T follicular helper cell (primary cell): ENCODE measurements around the gene NGLY1.

ENCODE experiments used
- DNase-seq: peaks from one replicate; pipeline ENCODE4 v3.0.0-alpha.2; 2020; ENCODE audit warnings: low read depth

The NGLY1 gene

DNA sequence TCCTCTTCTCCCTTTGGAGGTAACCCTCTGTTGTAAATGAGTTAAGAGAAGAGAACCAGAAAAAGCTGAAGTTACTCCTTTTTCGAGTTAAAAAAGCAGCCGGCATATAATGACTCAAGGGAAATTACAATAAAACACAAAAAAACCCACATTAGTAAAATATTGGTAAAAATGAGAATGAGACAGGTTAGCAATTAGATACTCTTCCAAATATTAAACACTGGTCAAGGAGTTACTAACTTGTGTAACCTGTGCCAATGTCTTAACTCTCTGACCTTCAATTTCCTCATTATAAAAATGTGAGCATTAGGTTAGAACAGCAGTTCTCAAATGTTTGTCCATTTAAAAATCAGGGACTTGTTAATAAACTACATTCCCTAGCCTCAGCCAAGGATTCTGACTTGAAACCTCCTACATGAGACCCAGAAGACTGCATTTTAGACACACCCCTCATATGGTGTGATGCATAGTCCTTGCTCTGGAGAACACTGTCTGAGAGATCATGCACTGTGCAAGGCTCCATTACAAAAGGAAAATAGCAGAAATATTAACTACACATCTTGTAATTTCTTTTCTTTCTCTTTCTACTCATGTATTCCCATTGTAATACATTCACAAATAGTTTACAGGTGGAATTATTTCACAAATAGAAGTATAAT, 75.8 kb downstream of the NGLY1 start:
- DNase-seq, result no peak

DNA sequence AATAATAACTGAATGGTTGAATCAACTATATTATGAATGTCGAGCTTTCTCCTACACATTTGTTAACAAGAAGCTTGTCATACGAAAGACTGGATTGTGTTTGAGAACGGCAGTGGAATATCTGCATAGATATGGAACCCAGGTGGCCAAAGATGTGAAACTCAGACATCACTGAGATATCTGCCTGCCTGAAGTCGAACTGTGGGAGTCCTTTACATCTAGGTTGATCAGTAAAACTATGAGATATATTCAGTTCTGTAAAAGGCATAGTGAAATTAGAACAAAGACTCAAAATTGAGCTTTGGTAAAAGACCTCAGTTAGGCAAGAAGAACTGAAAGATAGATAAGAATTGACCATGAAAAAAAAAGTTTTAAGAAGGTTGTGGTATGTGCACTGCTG, 77.0 kb downstream of the NGLY1 start:
- DNase-seq, result no peak

DNA sequence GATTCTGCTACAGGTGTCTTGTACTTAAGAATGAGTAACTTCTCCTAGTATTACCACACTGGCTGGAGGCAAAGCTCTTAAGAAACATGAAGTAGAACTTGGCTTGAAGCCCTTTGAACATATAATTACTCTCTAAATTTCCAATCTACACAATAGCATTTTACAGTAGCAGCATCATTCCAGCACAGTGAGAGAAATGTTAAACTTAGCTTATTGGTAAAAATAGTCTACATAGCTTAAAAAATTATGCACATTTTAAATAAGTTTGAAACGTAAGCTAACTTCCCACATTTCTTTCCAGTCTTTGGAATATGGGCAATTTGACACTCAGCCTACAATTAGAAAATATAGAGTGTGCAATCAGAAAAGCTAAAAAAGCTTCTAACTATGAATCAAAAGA, 85.7 kb downstream of the NGLY1 start:
- DNase-seq, result no peak

DNA sequence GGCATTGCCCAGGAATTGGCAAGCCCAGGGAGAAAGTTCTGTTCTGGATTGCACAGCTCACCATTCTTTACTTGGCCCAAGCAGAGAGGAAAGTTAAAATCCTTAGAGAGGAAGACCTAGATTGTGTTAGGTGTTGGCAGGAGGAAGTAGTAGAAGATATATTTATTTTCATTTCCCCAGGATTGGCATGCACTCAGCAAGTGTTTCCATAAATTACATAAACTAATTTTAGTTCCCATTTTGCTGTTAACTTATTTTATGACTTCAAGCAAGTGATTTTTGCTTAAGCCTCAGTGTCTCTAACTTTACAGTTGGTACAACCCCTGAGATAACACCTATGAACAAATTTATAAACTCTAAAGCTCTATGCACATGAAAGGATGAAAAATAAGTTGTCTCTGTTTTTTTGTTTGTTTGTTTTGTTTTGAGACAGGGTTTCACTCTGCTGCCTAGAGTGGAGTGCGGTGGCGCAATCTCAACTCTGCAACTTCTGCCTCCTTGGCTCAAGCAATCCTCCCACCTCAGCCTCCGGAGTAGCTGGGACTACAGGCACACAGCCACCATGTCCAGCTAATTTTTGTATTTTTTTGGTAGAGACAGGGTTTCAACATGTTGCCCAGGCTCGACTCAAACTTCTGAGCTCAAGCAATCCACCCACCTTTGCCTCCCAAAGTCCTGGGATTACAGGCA, 87.4 kb downstream of the NGLY1 start:
- no peak for DNase-seq

DNA sequence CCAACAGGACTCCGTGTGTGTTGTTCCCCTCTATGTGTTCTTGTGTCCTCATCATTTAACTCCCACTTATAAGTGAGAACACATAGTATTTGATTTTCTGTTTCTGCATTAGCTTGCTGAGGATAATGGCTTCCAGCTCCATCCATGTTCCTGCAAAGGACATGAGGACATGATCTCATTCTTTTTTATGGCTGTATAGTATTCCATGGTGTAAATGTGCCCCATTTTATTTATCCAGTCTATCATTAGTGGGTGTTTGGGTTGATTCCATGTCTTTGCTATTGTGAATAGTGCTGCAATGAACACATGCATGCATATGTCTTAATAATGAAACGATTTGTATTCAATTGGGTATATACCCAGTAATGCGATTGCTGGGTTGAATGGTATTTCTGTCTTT, 90.0 kb downstream of the NGLY1 start:
- DNase-seq, result no peak

DNA sequence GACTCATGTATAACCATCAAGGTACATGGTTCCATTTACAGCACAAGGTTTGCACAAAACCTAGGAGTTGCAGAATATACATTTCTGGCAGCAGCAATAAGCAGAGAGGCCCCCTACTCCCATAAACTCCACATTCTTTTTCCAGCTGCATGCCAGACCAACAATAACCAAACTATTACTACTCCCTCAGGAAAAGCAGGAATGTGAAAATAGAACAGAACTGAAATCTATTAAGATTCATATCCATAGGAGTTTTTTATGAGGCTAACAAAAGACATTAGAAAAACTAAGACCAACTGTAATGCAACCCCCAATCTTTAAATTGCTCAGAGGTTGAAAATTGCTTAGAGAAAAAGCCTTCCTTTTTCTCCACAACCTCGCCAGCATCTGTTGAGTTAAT, 90.9 kb downstream of the NGLY1 start:
- DNase-seq, result no peak

DNA sequence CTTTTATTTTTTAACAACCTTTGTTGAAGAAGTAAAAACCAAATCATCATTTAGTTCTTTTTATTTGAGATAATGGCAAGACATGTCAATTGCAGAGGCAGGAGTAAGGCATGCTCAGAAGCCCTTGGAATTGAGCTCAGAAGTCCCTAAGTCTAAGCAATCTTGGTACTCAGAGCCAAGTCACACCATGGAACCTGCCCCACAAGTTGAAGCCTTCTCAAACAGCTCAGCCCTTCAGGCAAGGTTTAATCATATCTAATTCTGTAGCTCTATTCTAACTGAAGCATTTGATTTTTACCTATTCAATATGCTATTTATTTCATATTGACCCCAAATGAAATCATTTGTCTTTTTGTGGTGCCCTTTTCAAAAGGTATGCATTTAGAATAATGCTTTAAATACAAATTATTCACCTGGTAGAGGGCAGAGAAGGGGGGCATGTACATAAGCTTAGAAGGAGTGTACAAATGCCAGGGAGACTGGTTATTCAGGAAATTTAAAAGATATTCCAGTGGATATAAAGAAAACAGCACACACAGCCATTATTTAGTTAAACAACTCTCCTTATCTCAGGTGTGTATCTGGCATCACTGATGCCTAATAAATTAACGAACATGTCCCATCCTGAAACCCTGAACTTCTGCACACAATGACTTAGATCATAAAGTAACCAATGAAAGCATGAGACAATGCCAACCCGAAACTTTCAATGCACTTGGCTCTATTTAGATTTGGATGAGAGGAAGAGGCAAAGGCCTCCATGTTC, 92.3 kb downstream of the NGLY1 start:
- DNase-seq, result no peak

DNA sequence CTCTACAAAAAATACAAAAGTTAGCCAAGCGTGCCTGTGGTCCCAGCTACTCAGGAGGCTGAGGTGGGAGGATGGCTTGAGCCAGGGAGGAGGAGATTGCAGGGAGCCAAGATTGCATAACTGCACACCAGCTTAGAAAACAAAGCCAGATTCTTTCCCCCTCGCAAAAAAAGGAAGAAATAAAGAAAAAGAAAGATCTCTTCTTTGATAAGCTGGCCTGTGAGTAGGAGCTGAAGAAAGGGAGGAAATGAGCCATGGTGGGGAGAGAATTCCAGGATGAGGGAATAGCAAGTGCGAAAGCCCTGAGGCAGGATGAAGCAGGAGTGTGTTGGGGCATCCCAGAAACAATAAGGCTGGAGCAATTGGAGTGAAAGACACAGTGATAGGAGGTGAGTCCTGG, 94.0 kb downstream of the NGLY1 start:
- DNase-seq, result no peak

DNA sequence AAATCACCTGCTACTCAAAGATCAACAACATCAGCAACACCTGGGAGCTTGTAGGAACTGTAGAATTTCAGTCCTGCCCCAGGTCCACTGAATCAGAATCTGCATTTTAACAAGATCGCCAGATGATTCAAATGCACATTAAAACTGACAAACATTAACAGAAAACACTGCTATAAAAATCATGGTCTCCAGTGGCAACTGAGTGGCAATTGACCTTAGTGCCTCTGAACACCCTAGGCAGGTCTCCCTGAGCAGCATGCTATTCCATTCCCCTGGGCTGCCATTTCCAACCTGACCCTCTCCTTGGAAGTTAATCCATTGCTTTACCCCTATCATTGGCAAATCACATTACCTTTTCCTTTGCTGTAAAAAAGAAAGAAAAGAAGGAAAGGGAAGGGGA, 95.5 kb downstream of the NGLY1 start:
- DNase-seq, result no peak

DNA sequence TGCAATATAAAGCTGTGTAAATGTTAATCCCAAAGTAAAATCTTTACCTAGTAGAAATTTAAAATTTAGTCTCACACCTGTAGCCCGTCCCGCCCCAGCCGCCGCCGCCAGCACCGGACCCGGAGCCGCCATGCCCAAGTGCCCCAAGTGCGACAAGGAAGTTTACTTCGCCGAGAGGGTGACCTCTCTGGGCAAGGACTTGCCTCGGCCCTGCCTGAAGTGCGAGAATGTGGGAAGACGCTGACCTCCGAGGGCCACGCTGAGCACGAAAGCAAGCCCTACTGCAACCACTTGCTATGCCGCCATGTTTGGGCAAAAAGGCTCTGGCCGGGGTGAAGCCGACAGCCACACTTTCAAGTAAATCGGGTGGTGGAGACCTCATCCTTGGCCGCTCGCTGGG, 96.5 kb downstream of the NGLY1 start:
- DNase-seq, result no peak

DNA sequence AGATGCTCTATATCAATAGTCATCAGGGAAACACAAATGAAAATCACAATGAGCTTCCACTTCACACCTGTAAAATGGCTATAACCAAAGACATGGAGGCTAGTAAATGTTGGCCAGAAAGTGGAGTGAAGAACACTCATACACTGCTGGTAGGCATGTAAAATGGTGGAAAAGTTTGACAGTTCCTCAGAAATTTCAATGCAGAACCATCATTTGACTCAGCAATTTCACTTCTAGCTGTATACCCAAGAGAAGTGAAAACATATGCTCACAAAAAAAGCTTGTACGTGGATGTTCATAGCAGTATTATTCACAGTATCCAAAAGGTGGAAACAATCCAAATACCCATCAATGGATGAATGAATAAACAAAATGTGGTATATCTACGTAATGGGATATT, 99.4 kb downstream of the NGLY1 start:
- DNase-seq, result no peak

DNA sequence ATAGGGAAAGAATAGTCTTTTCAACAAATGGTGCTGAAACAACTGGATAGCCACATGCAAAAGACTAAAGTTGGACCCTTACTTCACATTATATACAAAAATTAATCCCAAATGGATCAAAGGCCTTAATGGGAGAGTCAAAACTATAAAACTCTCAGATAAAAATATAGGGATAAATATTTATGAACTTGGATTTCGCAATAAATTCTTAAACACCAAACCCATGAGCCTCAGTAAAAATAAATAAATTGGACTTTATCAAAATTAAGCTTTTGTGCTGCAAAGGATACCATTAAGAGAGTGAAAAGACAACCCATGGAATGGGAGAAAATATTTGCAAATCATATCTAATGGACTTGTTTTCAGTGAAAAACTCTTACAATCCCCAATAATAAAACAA, 99.8 kb downstream of the NGLY1 start:
- no peak for DNase-seq

DNA sequence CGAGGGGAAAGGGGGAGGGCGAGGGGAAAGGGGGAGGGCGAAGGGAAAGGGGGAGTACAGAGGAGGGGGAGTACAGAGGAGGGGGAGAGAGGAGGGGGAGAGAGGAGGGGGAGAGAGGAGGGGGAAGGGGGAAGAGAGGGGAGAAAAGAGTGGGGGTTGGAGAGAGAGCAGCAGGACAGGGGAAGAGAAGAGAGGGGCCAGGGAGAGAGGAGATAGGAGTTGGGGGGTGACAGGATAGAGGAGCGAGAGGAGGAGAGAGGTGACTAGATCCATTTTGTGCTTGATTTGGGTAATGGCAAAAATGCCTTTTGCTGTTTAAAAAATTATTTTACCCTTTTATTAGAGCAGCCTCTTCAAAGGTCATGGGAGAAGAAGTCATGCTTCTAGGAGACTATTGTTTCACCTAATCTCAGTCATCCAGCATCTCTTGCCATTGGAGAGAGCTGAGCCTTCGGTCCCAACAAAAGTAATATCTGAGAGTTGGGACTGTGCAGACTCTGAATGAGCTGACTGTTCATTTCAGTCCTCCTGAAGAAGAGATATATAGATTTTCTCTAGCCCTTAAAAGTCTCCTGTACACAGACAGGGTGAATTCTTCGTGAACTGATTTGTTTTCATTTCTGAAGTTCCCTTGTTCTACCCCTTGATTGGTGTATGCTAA, 103.5 kb downstream of the NGLY1 start:
- no peak for DNase-seq

DNA sequence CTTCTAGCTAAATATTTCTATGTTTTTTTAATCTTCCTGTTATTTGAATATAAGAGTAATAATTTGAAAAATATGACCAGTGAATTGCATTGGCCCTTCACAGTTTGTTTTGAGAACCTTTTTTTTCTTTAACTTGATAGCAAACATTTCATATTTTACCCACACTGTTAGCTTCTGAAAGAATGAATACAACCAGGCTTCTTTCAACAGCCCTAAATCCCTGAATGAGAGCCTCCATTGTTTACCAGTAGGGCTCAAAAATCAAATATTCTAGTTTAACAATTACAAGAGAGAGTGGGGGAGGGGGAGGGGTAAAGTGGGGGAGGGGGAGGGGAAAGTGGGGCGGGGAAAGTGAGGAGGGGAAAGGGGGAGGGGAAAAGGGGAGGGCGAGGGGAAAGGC, 104.1 kb downstream of the NGLY1 start:
- DNase-seq, result no peak

DNA sequence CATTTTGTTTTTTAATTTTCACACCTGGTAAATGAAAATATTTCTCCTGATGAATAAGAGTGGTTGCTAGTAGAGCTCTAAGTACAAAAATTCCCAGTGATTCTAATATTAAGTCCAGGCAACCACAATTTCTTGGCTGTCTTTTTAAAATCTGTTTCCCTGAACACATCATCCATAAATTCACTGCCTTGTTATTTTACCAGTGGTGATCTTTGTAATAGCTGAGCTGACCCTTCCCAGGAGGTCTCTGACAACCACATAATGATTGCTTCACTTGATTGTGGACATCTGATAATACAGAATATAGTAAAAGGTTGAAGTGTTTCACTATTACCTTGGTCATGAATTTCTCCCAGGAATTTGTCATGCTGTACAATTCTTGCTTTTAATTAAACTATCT, 104.7 kb downstream of the NGLY1 start:
- no peak for DNase-seq

DNA sequence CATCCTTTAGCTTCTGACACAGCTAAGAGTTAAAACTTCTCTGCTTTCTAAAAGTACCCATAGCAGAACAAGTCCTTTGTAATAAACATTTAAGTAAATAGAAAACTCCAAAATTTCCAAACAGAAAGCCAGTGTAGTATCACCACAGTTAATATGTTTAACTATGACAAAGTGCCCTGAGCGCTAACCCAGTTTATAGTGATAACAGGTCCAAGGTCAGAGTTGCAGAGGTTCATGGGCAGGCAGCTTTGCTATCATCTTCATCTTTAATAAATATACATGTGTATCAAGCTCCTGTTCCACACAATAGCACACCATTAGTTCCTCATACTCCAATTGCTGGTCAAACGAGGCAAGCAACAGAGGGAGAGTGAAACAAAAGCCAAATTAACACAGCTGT, 106.1 kb downstream of the NGLY1 start:
- no peak for DNase-seq

DNA sequence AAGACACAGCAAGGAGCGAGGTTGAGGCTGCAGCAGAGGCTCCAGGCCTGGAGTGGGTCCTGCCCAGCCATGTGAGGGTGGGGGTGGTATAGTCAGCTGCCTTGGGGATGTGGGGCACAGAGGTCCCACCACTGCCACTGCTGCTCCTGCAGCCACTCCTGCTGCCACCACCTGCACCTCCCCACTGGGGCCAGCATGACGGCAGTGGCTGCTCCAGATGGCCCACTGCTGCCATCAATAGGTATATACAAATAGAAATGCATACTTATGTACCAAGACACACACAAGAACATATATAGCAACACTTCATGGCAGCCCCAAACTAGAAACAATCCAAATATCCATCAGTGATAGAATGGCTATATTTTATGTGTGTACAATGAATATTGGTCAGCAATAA, 108.6 kb downstream of the NGLY1 start:
- no peak for DNase-seq

DNA sequence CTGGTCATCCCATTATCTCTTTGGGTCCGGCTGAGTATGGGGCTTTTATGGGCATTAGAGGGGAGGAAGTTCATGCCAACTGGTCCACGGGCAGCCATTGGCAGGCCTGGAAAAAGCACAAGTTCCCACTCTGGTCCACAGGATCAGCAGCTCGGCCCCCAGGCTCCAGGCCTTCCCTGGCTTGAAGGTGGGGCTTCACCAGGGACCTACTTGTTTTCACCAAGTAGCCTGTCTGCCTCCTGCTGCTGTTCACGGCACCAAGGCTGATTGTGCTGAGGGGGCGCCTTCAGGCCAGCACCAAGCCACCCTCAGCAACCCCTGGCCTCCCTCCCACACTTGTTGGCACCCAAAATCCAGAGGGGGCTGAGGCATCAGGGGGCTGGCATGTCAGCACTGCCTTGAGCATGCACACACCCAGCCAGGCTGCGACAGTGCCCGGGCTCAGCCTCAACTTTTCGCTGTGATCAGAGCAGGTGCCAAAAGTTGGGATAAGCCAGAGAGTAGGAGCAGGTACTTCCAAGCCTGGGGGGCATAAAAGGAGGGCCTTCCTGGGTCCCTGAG, 109.4 kb downstream of the NGLY1 start:
- no peak for DNase-seq
